ENCODE measurements around the gene TP53BP2. TPM values are rescaled to one million over a fixed set of nuclear protein-coding genes. Genes with fewer than 3 reads are reported as not detected.

TP53BP2 gene
- total and polyA plus RNA-seq, 11 donors = 4.6 to 44.8 (median 22.3) TPM

- ATAC-seq (peak; percentile 72 to 84 (median 75)), DNase-seq (peak in 2 of 5 donors; percentile 36 to 46)
- TF ChIP-seq, protein P1, sequence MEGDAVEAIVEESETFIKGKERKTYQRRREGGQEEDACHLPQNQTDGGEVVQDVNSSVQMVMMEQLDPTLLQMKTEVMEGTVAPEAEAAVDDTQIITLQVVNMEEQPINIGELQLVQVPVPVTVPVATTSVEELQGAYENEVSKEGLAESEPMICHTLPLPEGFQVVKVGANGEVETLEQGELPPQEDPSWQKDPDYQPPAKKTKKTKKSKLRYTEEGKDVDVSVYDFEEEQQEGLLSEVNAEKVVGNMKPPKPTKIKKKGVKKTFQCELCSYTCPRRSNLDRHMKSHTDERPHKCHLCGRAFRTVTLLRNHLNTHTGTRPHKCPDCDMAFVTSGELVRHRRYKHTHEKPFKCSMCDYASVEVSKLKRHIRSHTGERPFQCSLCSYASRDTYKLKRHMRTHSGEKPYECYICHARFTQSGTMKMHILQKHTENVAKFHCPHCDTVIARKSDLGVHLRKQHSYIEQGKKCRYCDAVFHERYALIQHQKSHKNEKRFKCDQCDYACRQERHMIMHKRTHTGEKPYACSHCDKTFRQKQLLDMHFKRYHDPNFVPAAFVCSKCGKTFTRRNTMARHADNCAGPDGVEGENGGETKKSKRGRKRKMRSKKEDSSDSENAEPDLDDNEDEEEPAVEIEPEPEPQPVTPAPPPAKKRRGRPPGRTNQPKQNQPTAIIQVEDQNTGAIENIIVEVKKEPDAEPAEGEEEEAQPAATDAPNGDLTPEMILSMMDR (IDR thresholded peaks at IDR 0.05) = peak in 3 of 12 donors; percentile 11 to 19 (median 18)
- TF ChIP-seq POLR2A (IDR thresholded peaks at IDR 0.05) = no peak
- H3K36me3 ChIP-seq = no peaks in the 10 kb centered on the region
- peak overlapping the region in 9 of 12 donors; percentile 4 to 74 (median 36) for H3K27ac ChIP-seq
- intact Hi-C loops (cut with DNase I) = no loop called here
- no peaks in the 10 kb centered on the region for H3K27me3 ChIP-seq
- no peak overlapping the region for H3K4me3 ChIP-seq
- H3K9me3 ChIP-seq = no peaks in the 10 kb centered on the region
- H3K4me1 ChIP-seq = peaks cover 0 to 64% (median 44%) of the 10 kb centered on the region in 12 donors
- WGBS, 4 donors = 38 to 47% (median 42%) methylated on average over 3 of the region's 3 CpGs
These were observed 13.2 kb downstream of the TP53BP2 start for GRCh38 chr1:223832637-223832943.

- H3K4me3 ChIP-seq = no peak overlapping the region
- WGBS, 4 donors = 51 to 63% (median 60%) methylated on average over 3 of the region's 3 CpGs
- intact Hi-C loops (cut with DNase I) = no loop called here
- peak overlapping the region in 10 of 12 donors; percentile 4 to 74 (median 31) for H3K27ac ChIP-seq
- H3K9me3 ChIP-seq = no peaks in the 10 kb centered on the region
- no peaks in the 10 kb centered on the region for H3K36me3 ChIP-seq
- H3K4me1 ChIP-seq = peaks cover 0 to 64% (median 45%) of the 10 kb centered on the region in 12 donors
- DNase-seq (no peak), ATAC-seq (peak in 3 of 4 donors; percentile 24 to 43 (median 28))
- TF ChIP-seq POLR2A (IDR thresholded peaks at IDR 0.05) = no peak
- TF ChIP-seq, protein P1 (IDR thresholded peaks at IDR 0.05) = no peak
- H3K27me3 ChIP-seq = no peaks in the 10 kb centered on the region
These were observed 13.8 kb downstream of the TP53BP2 start for GRCh38 chr1:223831755-223832636.

DNA sequence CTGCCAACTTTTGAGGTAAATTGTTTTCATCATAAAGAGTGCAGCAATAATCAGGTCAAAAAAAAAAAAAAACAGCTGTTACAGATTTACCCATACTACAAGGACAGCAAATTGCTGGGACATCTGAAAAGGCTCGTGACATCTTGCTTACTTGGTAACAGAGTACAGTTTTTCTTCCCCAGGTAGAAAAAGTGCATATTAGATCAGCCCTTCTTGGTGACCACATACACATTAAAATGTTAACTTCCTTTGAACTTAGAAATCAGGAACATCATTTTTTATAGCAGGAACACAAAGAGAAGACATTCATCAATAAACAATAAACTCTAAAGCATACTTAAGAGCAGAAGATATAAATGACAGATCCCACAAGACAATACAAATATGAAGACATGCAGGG is 16.1 kb downstream of the TP53BP2 start:
- Histone ChIP-seq H3K4me1 (peaks cover 0 to 64% (median 42%) of the 10 kb centered on the region in 12 donors), H3K9me3 (no peaks in the 10 kb centered on the region), H3K36me3 (no peaks in the 10 kb centered on the region), H3K4me3 (no peak overlapping the region), H3K27me3 (no peaks in the 10 kb centered on the region), H3K27ac (no peak overlapping the region)
- intact Hi-C loops (cut with DNase I) = no loop called here
- WGBS, 4 donors = 83 to 94% (median 88%) methylated on average over 1 of the region's 1 CpG
- ATAC-seq (no peak), DNase-seq (no peak)
- no peak for TF ChIP-seq POLR2A (IDR thresholded peaks at IDR 0.05)
- TF ChIP-seq, protein P1 (IDR thresholded peaks at IDR 0.05) = no peak

DNA sequence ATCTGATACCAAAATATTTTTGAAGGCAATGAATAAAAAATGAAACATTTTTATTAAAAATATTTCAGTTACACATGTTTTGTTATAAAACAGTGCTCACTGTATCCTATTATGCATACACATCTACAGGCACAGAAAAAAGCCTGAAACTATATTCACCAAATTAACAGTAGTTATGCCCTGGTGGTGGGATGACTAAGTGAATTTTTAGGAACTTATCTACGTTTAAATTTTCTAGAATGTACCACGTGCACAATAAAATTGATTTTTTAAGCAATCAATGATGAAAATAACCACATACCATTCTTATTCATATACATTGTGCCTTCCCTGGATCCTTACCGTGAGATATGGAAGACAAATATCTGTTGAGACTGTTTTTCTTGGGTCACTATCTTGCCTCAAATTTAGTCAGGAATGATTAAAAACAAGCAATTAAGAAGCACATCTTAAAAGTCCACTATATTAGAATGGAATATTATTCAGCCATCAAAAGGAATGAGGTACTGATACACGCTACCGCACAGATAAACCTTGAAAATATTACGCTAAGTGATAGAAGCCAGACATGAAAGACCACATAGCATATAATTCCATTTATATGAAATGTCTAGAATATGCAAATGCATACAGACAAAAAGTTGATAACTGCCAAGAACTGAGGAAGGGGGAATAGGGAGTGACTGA is 17.4 kb downstream of the TP53BP2 start:
- no peak overlapping the region for H3K27ac ChIP-seq
- intact Hi-C loops (cut with DNase I) = no loop called here
- H3K36me3 ChIP-seq = no peaks in the 10 kb centered on the region
- H3K9me3 ChIP-seq = no peaks in the 10 kb centered on the region
- H3K27me3 ChIP-seq = no peaks in the 10 kb centered on the region
- H3K4me3 ChIP-seq = no peak overlapping the region
- 93 to 96% (median 95%) methylated on average over 6 of the region's 6 CpGs for WGBS, 4 donors
- ATAC-seq (no peak), DNase-seq (no peak)
- peaks cover 0 to 64% (median 39%) of the 10 kb centered on the region in 12 donors for H3K4me1 ChIP-seq
- TF ChIP-seq POLR2A (IDR thresholded peaks at IDR 0.05) = no peak
- TF ChIP-seq, protein P1 (IDR thresholded peaks at IDR 0.05) = no peak
